ENCODE results near the gene COBL. TPM values are rescaled to one million over a fixed set of nuclear protein-coding genes. Genes with fewer than 3 reads are reported as not detected.

Gene COBL
- total RNA-seq, 4 donors from 2014 or later = 14.3 to 19.3 (median 15.9) TPM

- intact Hi-C loops (cut with DNase I) = no loop called here
- Histone ChIP-seq H3K27ac (no peak overlapping the region), H3K9me3 (no peaks in the 10 kb centered on the region), H3K27me3 (no peaks in the 10 kb centered on the region), H3K4me3 (replicated peaks in 1 of 3) (no peak overlapping the region), H3K36me3 (no peaks in the 10 kb centered on the region), H3K4me1 (no peaks in the 10 kb centered on the region)
- WGBS, 2 donors = 61 to 63% methylated on average over 5 of the region's 5 CpGs
- TF ChIP-seq CTCF (IDR thresholded peaks at IDR 0.05) (no peak), POLR2A (IDR thresholded peaks at IDR 0.05) (no peak)
- no peak for DNase-seq
Measured at GRCh38 chr7:51046482-51046881, 270.1 kb downstream of the COBL start.

DNA sequence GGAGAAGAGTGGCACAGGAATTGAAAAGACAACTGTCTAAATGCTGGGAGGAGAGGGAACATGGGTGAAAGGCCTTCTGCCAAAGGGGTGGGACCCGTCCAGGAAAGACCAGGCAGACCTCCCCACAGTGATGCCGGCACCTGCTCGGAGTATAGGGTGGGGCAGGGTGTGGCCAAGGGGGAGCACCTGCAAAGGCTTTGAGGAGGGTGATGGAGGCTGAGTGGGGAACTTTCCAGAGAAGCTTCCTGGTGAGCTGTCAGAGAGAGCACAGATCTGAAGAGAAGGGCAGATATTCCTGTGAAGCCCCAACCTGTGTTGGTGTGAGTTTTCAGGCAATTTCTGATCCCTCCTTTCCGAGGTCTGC is 270.5 kb downstream of the COBL start:
- intact Hi-C loops (cut with DNase I) = no loop called here
- no peaks in the 10 kb centered on the region for H3K27me3 ChIP-seq
- WGBS, 2 donors = 88 to 91% methylated on average over 4 of the region's 4 CpGs

DNA sequence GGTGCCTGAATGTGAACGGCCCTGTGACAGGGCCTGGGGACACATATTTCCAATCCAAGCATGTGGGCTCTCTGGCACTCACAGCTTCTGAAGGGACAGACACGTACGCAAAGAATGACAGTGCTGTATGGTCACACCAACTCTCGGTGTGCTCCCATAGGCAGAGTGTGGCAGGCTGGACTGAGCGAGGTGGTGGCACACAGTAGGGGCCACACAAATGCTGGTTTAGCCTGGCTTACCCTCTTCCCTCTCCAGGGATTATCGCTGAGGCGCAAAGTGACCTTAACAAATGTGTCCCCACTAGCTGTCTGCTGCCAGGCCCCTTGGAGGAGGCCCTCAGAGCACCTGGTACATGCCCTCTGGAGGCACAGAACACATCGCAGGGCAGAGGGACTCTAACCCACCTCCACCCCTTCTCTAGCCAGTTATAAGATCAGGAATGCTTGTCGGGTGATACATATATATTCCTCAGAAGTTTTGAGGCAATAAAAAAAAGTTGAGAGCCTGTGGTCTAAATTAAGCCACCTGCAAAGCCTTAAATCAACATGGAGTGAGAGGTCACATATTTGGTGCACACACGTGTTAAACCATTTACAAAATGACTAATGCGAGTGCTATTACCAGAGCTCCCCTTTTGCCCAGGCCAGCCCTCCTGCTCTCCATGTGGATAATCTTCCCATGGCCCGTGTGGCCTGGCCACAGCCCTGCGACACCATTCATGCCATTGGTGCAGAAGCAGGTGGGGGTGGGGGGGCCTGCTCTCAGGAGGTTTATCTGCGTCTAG is 271.1 kb downstream of the COBL start:
- H3K36me3 ChIP-seq = no peaks in the 10 kb centered on the region
- WGBS, 2 donors = 85 to 92% methylated on average over 14 of the region's 14 CpGs
- H3K4me1 ChIP-seq = no peaks in the 10 kb centered on the region
- no peaks in the 10 kb centered on the region for H3K9me3 ChIP-seq
- DNase-seq = no peak
- no peak overlapping the region for H3K27ac ChIP-seq
- no peak overlapping the region for H3K4me3 ChIP-seq (replicated peaks in 1 of 3)
- intact Hi-C loops (cut with DNase I) = no loop called here
- TF ChIP-seq CTCF (IDR thresholded peaks at IDR 0.05) (no peak), POLR2A (IDR thresholded peaks at IDR 0.05) (no peak)
- no peaks in the 10 kb centered on the region for H3K27me3 ChIP-seq

More for the DNA sequence above, 270.5 kb downstream of the COBL start:
- Histone ChIP-seq H3K27ac (no peak overlapping the region), H3K4me1 (no peaks in the 10 kb centered on the region), H3K4me3 (replicated peaks in 1 of 3) (no peak overlapping the region), H3K36me3 (no peaks in the 10 kb centered on the region), H3K9me3 (no peaks in the 10 kb centered on the region)
- DNase-seq = no peak
- TF ChIP-seq CTCF (IDR thresholded peaks at IDR 0.05) = no peak
- TF ChIP-seq POLR2A (IDR thresholded peaks at IDR 0.05) = no peak

GRCh38 chr7:51043461-51043860 is 273.1 kb downstream of the COBL start:
- 89 to 93% methylated on average over 13 to 14 of the region's 14 CpGs for WGBS, 2 donors
- no peak for TF ChIP-seq POLR2A (IDR thresholded peaks at IDR 0.05)
- Histone ChIP-seq H3K27me3 (no peaks in the 10 kb centered on the region), H3K4me1 (no peaks in the 10 kb centered on the region), H3K27ac (no peak overlapping the region), H3K9me3 (no peaks in the 10 kb centered on the region), H3K36me3 (no peaks in the 10 kb centered on the region), H3K4me3 (replicated peaks in 1 of 3) (no peak overlapping the region)
- no peak for DNase-seq
- intact Hi-C loops (cut with DNase I) = no loop called here

DNA sequence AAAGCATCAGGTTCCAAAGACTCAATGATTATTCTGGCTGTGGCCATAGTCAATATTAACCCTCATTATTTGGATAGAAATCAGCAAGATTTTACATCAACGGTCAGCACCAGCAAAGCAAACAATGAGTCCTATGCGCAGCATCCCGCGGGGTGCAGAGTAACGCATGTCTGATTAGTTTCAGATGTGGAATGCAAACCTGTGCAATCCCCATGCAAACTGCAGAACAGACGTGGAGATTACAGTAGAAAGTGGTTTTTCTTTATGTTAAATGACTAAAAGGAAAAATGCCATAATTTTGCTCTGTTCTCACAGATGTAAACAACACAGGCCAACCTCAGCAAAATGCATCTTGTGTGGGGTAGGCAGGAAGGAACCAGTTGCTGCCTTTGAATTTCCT is 275.8 kb downstream of the COBL start:
- intact Hi-C loops (cut with DNase I) = no loop called here
- TF ChIP-seq CTCF (IDR thresholded peaks at IDR 0.05) = no peak
- TF ChIP-seq POLR2A (IDR thresholded peaks at IDR 0.05) = no peak
- Histone ChIP-seq H3K27me3 (no peaks in the 10 kb centered on the region), H3K4me3 (replicated peaks in 1 of 3) (no peak overlapping the region), H3K4me1 (no peaks in the 10 kb centered on the region), H3K36me3 (no peaks in the 10 kb centered on the region), H3K9me3 (no peaks in the 10 kb centered on the region), H3K27ac (no peak overlapping the region)
- 64 to 74% methylated on average over 6 of the region's 6 CpGs for WGBS, 2 donors
- DNase-seq = no peak
